ENCODE results near the gene LSP1.

DNA sequence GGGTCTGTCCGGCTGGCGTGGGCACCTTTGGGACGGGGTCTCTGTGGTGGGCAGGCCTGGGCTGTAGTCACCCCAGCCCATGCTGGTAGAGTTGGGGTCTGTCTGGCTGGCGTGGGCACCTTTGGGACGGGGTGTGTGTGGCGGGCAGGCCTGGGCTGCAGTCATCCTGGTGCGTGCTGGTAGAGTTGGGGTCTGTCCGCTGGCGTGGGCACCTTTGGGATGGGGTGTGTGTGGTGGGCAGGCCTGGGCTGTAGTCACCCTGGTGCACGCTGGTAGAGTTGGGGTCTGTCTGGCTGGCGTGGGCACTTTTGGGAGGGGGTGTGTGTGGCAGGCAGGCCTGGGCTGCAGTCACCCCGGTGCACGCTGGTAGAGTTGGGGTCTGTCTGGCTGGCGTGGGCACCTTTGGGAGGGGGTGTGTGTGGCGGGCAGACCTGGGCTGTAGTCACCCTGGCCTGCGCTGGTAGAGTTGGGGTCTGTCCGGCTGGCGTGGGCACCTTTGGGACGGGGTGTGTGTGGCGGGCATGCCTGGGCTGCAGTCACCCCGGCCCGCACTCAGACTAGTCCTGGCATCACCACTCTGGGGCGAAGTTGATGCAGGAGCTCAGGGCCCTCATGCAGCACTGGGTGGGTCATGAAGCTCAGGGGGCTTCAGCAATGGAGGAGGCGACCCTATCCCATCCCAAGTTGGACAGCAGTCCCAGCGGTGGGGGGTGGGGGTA is 19.5 kb downstream of the LSP1 start:
- TF ChIP-seq, protein P1, sequence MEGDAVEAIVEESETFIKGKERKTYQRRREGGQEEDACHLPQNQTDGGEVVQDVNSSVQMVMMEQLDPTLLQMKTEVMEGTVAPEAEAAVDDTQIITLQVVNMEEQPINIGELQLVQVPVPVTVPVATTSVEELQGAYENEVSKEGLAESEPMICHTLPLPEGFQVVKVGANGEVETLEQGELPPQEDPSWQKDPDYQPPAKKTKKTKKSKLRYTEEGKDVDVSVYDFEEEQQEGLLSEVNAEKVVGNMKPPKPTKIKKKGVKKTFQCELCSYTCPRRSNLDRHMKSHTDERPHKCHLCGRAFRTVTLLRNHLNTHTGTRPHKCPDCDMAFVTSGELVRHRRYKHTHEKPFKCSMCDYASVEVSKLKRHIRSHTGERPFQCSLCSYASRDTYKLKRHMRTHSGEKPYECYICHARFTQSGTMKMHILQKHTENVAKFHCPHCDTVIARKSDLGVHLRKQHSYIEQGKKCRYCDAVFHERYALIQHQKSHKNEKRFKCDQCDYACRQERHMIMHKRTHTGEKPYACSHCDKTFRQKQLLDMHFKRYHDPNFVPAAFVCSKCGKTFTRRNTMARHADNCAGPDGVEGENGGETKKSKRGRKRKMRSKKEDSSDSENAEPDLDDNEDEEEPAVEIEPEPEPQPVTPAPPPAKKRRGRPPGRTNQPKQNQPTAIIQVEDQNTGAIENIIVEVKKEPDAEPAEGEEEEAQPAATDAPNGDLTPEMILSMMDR (IDR thresholded peaks at IDR 0.05; ENCODE audit: poor library complexity): no peak
- TF ChIP-seq EZH2 (IDR thresholded peaks at IDR 0.05; ENCODE audit: borderline replicate concordance) (no peak), EZH2phosphoT487 (IDR thresholded peaks at IDR 0.05; ENCODE audit: low read depth, severe bottlenecking, unreplicated experiment) (no peak)
